Measurements from ENCODE around the gene CPLX3.
A peak's percentile ranks its signal among the peaks of the same experiment; 100 is the strongest.
"Not testable (repeated sequence)": the region's sequence is repeated elsewhere in the genome, so short reads cannot be mapped to it uniquely, and the experiment has no call there.

CPLX3 gene, protein sequence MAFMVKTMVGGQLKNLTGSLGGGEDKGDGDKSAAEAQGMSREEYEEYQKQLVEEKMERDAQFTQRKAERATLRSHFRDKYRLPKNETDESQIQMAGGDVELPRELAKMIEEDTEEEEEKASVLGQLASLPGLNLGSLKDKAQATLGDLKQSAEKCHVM

DNA sequence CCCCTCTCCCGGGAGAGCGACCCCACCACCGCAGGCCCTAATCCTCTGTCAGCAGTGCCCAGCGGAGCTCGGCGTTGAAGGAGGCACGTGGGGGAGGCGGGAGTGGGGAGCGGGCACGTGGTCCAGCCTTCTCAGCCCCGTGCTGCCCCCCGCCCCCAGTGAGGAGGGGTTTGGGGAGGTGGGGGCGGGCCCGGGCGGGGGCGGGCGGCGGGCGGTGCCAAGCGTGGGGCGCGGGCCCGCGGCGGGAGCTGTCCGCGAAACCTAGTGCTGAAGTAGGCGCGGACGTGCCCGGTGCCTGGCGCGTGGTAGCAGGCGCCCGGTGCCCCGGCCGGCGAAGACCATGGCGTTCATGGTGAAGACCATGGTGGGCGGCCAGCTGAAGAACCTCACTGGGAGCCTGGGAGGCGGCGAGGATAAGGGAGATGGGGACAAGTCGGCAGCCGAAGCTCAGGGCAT, at the start of gene CPLX3:
TSS of gene CPLX3 (plus strand) at position 264 of the 456 bp plus-strand sequence. CDS start at position 341, 77 bp downstream.
- DNase-seq = peak; percentile 9 to 52

DNA sequence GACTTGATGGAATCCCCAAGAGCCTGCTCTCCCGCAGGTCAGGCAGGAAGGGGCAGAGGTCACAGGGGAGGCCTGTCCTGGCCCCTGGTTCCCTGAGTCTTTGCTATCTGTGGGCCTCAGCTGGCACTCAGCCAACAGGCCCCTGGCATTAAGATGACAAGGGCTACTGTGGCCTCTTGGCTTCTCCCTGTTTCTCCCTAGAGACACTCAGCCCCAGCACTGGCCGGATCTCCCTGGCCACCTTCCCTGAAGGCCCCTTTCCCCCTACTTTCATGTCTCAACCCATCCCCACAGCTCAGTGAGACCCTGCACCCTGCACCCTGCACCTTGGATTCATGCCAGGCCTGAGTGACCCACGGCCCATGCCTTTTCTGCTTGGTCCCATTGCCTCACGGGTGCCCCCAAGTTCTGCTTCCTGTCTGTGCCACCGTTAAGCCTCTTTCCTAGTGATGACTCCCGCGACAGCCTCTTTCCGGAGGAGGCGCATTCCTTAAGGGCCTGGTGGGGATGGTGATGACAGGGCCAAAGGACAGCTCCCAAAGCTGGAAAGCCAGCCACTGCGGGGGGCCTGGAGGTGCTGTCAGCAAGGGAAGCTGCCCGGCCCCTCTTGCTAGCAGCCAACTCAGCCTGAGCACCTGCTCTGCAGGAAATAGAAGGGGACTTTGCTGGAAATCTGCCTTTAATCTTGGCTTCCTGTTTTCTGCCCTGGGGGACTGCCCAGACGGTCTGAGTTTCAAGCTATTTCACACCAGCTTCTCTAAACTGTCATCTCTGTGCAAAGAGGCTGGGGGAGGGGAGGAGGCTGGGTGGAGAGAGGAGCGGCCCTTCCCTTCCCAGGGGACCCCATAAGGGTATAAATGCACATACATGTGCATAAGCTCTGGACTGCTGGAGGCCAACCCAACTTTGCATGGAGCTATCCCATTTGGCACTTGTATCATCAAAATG, 49.3 kb upstream of the CPLX3 start:
- DNase-seq = peak in 1 of 2 experiments; percentile 55

DNA sequence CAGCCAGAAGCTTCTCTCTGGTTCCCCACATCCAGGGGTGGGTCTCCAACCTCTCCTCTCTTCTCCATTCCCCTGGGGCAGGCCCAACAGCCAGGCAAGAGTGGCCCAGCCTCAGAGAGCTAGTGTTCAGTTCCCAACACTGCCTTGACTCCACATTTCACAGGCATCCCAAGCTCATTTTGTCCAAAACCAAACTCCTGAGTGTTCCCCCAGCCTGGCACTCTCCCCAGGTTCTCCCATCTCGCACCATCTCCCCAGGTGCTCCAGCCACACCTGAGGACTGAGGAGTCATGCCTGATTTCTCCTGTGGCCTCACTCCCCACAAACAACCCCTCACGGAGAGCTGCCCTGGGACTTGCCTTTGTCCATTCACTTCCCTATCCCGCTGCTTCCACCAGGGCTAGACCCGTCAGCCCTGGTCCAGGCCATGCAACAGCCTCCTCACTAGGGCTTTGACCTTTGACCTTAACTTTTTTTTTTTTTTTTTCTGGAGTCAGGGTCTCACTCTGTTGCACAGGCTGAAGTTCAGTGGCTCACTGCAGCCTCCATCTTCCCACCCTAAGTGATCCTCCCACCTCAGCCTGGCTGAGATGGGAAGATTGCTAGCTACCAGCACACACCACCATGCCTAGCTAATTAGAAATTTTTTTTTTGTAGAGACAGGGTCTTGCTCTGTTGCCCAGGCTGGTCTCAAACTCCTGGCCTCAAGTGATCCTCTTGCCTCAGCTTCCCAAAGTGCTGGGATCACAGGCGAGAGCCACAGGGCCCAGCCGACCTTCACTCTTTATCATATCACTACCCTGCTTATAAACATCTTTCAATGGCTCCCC, 48.4 kb upstream of the CPLX3 start:
- no peak for DNase-seq

DNA sequence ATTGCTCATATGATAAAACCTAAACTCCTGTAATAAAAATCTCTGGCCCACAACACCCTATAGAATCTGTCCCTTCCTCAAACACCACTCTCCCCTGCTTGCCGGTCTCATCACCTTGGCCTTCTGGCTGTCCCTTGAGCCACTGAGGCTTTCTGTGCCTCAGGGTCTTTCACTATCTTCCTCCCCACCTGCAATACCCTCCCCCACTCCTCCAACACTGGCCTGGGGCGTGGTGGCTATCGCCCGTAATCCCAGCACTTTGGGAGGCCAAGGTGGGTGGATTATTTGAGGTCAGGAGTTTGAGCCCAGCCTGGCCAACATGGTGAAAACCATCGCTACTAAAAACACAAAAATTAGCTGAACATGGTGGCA, 47.8 kb upstream of the CPLX3 start:
- DNase-seq = no peak

DNA sequence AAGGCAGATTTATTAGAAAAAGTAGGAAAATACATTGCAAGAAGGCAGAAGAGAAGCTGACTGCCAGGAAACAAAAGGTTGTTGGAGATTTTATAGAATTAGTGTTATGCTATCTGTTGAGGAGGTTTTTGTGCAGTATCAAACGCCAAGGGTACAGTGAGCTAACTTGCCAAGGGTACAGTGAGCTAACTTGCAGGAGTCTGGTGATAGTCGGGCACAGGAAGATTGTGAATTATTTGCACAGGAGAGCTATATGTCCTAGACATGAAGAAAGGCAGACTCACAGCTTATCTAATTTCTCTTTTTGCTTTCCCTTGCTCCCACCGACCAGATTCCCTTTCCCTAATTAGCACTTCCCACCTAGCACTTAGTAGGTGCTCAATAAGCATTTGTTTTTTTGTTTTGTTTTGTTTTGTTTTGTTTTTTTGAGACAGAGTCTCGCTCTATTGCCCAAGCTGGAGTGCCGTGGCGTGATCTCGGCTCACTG, 47.2 kb upstream of the CPLX3 start:
- no peak for DNase-seq

DNA sequence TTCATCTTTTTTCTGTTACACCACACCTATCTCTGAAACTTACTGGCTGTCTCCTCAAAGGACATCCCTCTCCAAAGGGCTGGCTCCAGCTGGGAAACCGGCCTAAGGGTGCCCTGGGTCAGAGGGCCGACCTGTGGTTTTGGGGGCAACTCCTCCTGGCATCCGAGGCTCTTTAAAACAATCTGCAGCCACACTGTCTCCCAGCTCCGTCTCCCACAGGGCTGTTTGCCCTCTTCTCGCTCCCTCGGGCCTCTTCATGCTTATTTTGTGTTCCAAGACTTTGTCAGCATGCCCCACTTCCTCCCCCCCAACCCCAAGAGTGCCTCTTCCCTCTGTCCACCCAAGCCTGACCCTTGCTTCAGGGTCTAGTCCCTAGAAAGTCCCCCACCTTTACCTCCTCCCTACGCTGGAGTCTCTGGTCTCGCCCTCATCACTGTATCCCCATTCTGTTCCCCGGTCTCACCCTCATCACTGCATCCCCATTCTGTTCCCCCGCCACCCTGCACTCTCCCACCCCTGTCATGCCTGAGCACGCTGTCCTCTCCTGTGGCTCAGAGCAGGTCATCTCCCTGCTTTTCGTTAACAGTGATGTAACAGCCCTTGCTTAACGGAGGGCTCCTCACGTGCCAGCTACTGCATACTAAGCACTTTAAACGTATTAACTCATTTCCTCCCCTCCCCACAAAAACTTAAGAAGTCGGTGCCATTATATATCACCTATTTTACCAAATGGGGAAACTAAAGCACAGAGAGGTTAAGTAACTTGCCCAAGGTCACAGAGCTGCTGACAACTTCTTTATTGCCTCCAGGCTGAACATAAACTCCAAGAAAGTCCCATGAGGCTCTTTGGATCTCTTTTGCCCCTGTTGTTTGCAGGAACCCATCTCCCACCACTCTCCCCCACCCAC, 45.6 kb upstream of the CPLX3 start:
- peak in 1 of 2 experiments; percentile 54 for DNase-seq

DNA sequence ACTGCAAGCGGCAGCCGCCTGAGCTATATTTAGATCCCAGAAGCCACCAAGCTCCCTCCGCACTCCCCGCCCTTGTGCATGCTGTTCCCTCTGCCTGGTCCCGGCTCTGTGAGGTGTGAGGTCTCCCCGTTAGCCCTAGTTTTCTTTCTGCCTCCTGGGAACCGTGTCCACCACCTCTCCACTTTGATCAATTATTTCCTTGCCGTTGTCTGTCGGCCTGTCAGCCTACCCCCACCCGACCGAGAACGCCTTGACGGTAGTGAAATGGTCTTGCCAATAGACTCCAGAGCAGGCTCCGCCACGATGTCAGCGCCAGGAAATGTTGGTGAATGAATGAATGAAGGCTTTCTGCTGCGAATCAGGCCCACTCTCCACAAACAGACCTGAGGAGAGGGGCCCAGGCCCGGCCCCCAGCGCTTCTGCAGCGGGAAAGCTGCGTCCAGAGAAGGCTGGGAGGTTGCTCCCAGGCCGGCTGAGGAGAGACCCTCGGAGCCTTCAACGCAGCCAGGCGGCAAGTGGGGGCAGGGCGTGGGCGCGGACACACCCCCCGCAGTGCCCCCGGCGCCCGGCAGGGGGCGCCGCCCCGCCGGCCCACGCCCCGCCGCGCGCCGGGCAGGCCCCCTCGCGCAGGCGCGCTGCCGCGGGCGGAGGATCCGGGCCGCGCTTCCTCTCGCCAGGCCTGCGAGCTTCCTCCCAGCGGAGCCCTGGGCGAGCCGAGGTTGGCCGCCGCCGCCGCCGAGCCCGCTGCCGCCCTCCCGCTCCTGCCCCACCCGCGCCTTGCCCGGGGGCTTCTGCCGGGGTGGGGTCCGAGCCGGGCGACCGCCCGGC, 44.8 kb upstream of the CPLX3 start, which contains the start of gene CSK:
TSS of gene CSK (plus strand) at position 650 of the 828 bp plus-strand sequence. CDS start 16,218 bp downstream, outside the sequence.
- peak; percentile 71 to 79 for DNase-seq

DNA sequence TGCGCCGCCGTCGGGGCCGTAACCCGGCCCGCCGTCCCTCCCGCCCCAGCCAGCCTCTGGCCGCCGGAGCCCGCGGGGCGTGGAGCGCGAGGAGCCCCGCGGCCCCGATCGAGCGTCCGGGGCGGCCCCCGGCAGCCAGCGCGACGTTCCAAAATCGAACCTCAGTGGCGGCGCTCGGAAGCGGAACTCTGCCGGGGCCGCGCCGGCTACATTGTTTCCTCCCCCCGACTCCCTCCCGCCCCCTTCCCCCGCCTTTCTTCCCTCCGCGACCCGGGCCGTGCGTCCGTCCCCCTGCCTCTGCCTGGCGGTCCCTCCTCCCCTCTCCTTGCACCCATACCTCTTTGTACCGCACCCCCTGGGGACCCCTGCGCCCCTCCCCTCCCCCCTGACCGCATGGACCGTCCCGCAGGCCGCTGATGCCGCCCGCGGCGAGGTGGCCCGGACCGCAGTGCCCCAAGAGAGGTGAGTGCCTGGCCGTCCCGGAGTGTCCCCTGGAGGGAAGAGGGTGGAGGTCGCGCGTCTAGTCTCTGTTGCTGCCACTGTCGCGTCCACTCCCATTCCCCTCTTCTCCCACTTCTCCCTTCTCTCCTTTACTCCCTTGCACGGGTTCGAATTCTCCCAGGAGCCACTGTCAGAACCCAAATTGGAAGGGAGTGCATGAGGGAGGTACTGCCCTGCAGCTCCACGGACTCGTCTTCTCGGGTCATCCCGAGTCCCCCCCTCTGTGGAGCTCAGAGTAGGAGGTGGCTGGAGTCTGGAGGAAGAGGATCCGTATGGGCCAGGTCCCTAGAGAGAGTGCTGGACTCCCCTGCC, 44.0 kb upstream of the CPLX3 start:
- peak; percentile 52 to 64 for DNase-seq

DNA sequence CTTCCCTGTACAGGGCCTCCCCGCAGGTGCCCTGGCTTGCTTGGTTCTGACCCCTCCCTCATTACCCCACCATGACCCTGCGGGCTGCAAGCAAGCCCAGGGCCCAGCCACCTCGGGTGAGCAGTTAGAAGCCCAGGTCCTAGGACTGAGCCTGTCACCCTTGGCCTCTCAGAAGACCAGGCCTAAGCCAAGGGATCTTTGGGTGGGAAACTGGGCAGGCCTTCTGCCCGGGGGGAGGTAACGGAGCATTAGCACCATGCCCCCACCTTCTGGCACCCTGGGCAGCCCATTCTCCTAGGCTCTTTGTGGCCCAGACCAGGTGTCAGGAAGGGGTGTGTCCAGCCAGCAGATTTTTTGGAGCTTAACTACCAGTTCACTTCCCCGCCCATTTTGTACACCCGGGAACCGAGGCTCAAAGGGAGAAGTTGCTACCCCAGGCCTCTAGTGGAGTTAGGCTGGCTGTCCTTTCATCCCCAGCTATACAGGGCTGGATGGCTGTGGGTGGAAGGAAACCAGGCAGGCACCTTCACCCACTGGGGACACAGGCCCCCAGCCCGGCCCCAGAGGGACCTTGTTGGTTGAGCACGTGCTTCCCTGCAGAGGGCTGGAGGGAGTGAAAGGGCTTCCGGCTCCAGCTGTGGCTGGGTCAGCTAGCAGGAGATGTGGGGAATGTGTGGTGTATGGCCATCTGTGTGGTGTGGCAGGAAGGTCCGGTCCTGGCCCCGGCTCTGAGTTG, 43.2 kb upstream of the CPLX3 start:
- no peak for DNase-seq

DNA sequence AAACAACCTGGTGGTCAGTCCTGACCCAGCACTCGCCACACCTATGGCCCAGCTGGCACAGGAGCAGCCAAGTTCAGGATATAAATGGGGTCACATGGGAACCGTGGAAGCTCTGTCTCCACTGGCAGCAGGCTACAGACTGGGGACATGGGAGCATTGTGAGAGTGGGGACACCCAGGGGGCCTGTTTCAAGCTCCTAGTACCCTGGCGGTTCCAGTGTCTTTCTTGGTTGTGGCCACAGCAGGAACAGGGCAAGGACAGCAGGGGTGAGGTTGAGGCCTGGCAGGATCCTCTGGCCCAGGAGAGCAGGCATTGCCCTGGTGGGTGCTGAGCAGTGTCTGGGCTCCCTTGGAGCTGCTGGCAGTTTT, 42.6 kb upstream of the CPLX3 start:
- no peak for DNase-seq

DNA sequence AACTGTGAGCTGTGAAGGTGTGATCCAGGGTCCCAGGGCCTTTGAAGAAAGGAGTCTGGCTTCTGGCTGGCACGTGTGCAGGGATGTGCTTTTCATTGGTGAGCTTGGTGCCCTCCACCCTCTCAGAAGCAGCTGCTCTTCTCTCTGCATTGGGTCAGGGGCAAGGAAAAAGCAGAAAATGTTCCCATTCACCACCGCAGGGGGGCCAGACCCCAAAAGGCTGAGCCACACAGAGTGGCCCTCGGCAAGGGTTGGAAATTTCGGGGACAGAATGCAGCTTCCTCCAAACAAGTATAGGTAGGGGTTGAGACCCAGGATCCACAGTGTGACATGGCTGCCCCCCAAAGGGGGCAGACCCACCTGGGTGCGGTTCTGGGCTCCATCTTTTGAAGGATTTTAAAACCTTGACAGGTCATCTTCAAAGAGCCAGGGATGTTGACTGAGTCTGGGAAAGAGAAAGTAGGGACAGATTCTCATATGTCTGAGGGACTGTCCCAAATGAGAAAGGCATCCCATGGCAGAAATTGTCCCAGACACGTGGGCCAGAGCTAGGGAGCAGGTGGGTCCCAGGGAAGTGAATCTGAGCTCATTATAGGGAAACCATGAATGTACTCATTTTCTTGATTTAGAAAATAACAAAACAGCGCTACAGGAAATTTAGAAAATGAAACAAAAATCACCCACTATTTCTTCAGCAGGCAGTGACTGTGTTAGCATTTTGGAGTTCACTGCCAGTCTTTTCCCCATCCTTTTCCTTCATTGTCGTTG, 41.8 kb upstream of the CPLX3 start:
- DNase-seq = no peak

DNA sequence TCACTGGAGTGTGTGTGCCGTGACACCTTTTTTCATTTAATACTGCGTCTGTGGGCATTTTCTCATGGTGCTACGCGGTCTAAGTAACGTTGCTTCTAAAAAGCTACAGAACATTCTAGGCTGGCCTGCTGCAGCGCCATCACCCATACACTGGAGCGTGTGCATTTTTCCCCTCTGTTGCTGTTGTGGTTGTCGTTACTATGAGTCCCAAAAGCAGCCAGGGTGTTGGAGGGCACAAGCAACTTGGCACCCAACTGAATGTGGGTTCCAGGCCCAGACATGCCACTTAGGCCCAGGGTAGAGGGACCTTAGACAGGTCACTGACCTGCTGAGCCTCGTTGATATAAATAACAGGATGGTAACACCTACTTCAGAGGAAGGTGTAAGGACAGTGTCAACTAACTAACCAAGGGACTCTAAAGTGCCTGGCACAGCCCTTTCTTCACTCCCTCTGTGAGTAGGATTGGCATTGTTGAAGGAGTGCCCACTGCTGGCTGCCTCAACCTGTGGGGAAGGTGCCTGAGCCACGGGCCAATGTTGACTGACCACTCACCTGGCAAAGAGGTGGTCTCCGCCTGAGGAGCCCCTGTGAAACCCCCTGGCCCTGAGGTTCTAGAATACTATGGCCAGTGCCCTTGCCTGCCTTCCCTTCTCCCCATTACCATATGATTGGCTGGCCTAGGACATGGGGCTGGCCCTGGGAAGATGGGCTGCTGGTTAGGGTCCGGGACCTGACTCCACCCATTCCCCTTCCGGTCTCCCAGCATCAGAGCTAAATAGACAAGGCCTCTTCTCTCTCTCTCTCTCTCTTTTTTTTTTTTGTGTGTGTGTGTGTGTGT, 41.0 kb upstream of the CPLX3 start:
- DNase-seq = no peak

DNA sequence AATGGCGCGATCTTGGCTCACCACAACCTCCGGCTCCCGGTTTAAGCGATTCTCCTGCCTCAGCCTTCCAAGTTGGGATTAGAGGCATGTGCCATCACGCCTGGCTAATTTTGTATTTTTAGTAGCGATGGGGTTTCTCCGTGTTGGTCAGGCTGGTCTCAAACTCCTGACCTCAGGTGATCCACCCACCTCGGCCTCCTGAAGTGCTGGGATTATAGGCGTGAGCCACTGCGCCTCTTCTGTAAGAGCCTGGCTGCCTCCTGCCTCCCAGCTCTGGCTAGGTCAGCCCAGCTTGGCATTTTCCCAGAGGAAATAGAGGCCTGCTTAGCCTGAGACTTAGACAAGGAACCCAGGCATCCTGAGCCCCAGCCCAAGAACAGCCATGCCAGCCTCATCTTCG, 40.3 kb upstream of the CPLX3 start:
- DNase-seq = not testable (repeated sequence)

DNA sequence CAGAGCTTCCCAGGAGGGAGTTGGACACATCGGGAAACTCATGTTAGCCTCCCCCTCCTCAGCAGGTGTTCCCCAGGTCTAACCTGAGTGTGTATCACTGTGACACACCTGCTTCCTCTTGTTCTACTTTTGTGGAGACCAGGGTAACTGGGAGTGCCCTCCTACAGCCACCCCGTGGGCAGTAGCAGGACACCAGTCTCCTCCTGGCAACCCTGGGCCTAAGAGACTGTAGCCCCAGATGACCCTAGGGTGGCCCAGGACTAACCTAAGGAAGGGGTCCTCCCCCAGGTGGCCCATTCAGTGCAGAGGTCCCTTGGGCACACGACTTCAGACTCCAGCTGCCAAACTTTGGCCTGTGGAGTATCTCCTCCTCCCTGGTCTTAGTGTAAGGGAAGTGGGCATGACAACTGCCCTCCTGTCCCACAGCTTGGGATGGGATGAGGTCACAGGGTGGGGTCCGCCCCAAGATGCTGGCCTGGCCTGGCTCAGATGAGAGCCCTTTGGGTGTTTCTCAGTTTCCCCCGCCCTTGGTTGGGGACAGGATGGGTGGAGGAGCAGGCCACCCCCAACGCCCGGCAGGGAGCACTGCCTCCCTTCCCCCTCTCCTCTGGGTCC, 39.8 kb upstream of the CPLX3 start:
- no peak for DNase-seq

DNA sequence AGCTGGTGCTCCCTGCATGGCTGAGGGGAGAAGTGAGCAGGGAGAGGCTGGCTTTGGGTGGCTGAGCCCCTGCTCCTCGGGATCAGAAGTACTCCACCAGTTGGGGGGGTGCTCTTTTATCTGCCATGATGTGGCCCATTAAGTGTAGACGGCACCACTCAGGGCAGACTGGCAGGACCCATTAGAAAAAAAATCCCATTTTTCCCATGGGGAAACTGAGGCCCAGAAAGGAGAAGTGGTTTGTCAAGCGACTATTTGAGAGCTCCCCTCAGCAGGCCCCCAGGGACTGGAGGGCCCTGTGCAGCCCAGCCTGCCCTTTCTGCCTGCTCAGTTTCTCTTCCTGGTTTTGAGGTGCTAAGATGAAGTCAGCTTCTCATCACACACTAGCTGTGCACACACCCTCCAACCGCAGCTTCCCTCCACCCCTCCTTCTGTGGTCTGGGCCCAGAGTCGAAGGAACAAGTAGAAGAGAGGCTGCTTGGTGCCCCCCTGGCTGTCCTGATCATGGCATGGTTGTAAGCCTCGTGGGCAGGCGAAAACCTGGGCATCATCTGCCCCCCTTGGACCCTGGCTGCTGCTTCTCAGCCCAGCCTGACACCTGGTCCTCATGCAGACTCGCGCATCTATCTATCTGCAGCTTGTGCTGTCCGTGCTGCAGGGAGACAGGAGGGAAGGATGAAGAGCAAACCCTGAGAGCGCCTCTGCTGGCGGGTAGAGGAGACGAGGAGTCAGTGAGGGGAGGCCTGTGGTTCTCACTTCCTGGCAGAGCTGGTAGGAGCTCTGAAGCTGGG, 39.0 kb upstream of the CPLX3 start:
- DNase-seq = peak; percentile 85 to 89

DNA sequence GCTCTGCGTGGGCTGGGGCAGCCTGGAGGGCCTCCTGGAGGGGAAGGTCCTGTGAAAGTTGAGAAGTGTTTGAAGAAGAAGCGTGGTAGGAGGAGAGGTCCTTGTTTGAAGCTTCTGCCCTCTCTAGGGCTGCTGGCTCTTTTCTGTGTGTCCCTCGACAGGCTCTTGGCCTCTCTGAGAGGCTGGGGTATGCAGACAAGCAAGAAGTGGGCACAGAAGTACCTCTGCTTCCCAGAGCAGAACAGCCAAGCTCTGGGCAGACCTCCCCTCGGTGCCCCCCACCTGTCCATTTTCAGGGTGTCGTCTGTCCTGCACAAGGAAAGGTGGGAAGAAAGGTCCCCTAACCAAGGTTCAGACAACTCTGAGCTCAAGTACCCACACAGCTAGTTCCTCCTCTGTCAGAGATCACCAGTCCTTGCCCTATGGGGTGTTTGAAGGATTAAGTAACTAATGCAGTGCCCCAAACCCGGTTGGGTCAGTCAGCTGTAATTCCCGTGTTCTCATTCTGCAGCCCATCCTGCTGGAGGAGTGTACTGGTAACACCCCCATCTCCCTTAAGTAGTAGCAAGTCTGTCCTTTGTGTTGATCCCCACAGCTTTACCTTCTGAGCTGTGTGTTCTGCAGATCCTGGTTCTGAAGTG, 38.3 kb upstream of the CPLX3 start:
- DNase-seq = no peak

Measured in stimulated activated CD4-positive, alpha-beta T cell treated with anti-CD3 and anti-CD28 coated beads, Interleukin-4, amount 100 ng/mL, for 4 hours (primary cell).